ENCODE results near the gene KICS2.

- TF ChIP-seq CTCF (IDR thresholded peaks at IDR 0.05) (peak; percentile 62 to 72 (median 70)), POLR2A (IDR thresholded peaks at IDR 0.05) (no peak)
These were observed 34.2 kb upstream of the KICS2 start for GRCh38 chr12:64256166-64256800.
